ENCODE data around the gene RNF157.
A peak's percentile ranks its signal among the peaks of the same experiment; 100 is the strongest.

The RNF157 gene

GRCh38 chr17:76107509-76107908 is 132.8 kb downstream of the RNF157 start:
- Mint-ChIP-seq H3K9me3 (no peaks in the 10 kb centered on the region), H3K4me1 (peaks cover 24% of the 10 kb centered on the region), H3K27ac (no peak overlapping the region), H3K4me3 (no peak overlapping the region), H3K36me3 (ENCODE audit: low read depth) (no peaks in the 10 kb centered on the region), H3K27me3 (ENCODE audit: low read depth) (peaks cover 8% of the 10 kb centered on the region)
- TF ChIP-seq CTCF (IDR thresholded peaks at IDR 0.05; ENCODE audit: unreplicated experiment in 3 of 3) = peak in 2 of 3 experiments; percentile 16 to 19

- peaks cover 4% of the 10 kb centered on the region for H3K36me3 Mint-ChIP-seq (ENCODE audit: low read depth)
- H3K27me3 Mint-ChIP-seq (ENCODE audit: low read depth) = peaks cover 4% of the 10 kb centered on the region
- peak overlapping the region in 2 of 3 experiments; percentile 8 to 87 for H3K4me3 Mint-ChIP-seq
- peaks cover 24% of the 10 kb centered on the region for H3K4me1 Mint-ChIP-seq
- peak overlapping the region; percentile 77 to 97 (median 93) for H3K27ac Mint-ChIP-seq
- H3K9me3 Mint-ChIP-seq = no peaks in the 10 kb centered on the region
- TF ChIP-seq CTCF (IDR thresholded peaks at IDR 0.05; ENCODE audit: unreplicated experiment in 3 of 3) = no peak
These were observed 133.6 kb downstream of the RNF157 start for GRCh38 chr17:76106703-76107102.

GRCh38 chr17:76104896-76105231 is 135.4 kb downstream of the RNF157 start:
- peaks cover 15% of the 10 kb centered on the region for H3K36me3 Mint-ChIP-seq (ENCODE audit: low read depth)
- H3K9me3 Mint-ChIP-seq = no peaks in the 10 kb centered on the region
- peaks cover 4% of the 10 kb centered on the region for H3K27me3 Mint-ChIP-seq (ENCODE audit: low read depth)
- peaks cover 24% of the 10 kb centered on the region for H3K4me1 Mint-ChIP-seq
- peak overlapping the region; percentile 62 to 95 (median 65) for H3K4me3 Mint-ChIP-seq
- TF ChIP-seq CTCF (IDR thresholded peaks at IDR 0.05; ENCODE audit: unreplicated experiment in 3 of 3) = no peak
- peak overlapping the region; percentile 50 to 68 (median 59) for H3K27ac Mint-ChIP-seq

GRCh38 chr17:76104140-76104895 is 136.0 kb downstream of the RNF157 start:
- TF ChIP-seq CTCF (IDR thresholded peaks at IDR 0.05; ENCODE audit: unreplicated experiment in 3 of 3) = no peak
- peak overlapping the region; percentile 94 to 95 (median 95) for H3K4me3 Mint-ChIP-seq
- peaks cover 4% of the 10 kb centered on the region for H3K27me3 Mint-ChIP-seq (ENCODE audit: low read depth)
- H3K36me3 Mint-ChIP-seq (ENCODE audit: low read depth) = peaks cover 21% of the 10 kb centered on the region
- peaks cover 24% of the 10 kb centered on the region for H3K4me1 Mint-ChIP-seq
- peak overlapping the region; percentile 99 to 100 (median 99) for H3K27ac Mint-ChIP-seq
- no peaks in the 10 kb centered on the region for H3K9me3 Mint-ChIP-seq

- Mint-ChIP-seq H3K27ac (peak within 1 kb of the TSS; percentile 99 to 100 (median 99)), H3K4me1 (peaks cover 24% of the 10 kb centered on the region), H3K9me3 (no peaks in the 10 kb centered on the region), H3K27me3 (ENCODE audit: low read depth) (peaks cover 4% of the 10 kb centered on the region), H3K36me3 (ENCODE audit: low read depth) (peaks cover 28% of the 10 kb centered on the region), H3K4me3 (peak within 1 kb of the TSS; percentile 94 to 95 (median 95))
- TF ChIP-seq CTCF (IDR thresholded peaks at IDR 0.05; ENCODE audit: unreplicated experiment in 3 of 3) = no peak
These were observed 136.8 kb downstream of the RNF157 start, which contains the start of gene EXOC7 for GRCh38 chr17:76103274-76104139. EXOC7 (minus strand) TSS chr17:76103787; CDS start chr17:76103692, 95 bp downstream.
